HL-60/S4 treated with phorbol 12-myristate 13-acetate at 8.2 ng/mL for 4 days and 3 days (cell line): ENCODE data around the gene ZBTB7C.

Source experiments
- in situ Hi-C: fragments of 300-500 bp; cut with MboI; formaldehyde crosslinking; loops from 2 replicates; pipeline ENCODE4 v1.15.0; 2022; ENCODE audit warnings: low sequenced_read_pairs

ZBTB7C gene

GRCh38 chr18:48408727-48409590 lies at the start of gene ZBTB7C:
TSS of gene ZBTB7C (minus strand) at chr18:48409383.
- in situ Hi-C loops = no loop called here

DNA sequence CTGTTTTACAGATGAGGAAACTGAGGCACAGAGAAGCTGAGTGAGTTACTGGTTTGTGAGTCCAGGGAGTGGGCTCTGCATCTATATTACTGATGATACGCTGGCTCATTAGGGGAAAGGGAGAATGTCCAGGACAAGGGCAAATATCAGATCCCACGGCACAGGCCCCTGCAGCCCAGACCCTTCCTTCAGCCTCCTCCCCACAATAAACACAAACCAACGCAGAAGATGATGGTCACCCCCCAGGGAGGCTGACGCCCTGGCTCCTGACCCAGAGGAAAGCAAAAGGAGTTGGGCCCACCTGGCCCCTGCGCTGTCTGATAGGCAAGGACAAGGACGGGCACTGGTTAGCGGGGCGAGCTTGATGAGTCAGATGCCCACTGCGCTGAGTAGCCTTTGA lies 47.7 kb upstream of the ZBTB7C start:
- in situ Hi-C loops = no loop called here

DNA sequence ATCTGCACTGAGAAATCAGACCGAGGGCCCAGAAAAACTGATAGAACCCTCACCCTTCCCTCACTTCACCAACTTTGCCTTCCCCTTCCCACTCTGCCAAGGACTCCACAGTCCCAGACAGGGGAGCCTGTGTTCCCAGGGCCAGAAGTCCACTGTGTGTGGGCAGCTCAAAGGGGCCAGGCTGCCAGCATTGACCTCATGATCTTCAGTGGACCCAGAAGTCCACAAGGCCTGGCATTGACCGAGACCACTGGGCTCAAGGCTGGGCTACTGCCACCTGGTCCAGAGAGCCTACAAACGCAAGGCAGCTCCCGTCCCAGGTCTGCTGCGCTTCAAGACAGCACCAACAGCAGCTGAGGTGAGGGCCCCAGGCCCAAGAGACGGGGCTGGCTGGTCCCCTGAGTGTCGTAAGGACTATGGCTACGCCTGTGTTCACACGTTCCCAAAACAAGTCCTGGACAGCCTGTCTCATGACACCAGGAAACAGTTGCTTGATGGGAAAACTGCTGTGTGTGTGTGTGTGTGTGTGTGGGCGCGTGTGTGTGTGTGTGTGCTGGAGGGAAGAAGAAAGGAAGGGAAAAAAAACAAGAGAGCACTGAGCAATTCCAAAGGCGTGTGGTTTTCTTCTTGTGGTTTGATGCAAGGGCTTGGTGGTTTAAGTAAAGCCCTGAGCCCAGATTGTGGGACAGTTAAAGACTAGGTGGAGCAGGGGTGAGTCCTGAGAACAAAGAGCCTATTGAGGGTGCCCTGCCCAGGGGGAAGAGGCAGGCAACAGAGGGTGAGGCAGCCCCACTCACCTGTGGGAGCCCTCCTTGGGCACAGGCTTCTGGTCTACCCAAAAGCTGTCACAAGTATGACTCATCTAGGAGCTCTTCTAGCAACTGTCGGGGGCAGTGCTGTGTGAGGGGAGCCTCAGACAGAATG lies 46.6 kb upstream of the ZBTB7C start:
- in situ Hi-C loops = no loop called here

DNA sequence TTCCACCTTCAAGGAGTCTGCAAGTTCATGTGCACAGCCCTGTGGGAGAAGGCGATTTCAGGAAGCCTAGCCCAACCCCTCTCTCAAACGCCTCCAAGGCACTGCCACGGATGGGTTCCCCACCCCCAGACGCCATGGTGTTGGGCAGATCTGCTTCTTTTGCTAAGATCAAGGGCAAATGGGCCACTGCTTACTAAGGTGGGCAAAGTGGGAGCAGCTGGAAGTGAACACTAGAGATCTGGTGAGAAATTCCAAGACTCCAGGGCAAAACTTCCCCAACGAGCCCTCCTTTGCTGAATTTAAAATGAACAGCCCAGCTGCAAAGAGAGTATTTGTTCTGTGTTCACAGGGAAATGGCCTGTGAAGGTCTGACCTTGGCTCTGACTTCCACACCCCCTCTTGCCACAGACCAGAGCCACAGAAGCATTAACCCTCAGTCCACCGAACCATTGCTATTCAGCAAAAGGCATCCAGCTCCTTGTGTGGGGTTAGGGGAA lies 45.1 kb upstream of the ZBTB7C start:
- in situ Hi-C loops = no loop called here

DNA sequence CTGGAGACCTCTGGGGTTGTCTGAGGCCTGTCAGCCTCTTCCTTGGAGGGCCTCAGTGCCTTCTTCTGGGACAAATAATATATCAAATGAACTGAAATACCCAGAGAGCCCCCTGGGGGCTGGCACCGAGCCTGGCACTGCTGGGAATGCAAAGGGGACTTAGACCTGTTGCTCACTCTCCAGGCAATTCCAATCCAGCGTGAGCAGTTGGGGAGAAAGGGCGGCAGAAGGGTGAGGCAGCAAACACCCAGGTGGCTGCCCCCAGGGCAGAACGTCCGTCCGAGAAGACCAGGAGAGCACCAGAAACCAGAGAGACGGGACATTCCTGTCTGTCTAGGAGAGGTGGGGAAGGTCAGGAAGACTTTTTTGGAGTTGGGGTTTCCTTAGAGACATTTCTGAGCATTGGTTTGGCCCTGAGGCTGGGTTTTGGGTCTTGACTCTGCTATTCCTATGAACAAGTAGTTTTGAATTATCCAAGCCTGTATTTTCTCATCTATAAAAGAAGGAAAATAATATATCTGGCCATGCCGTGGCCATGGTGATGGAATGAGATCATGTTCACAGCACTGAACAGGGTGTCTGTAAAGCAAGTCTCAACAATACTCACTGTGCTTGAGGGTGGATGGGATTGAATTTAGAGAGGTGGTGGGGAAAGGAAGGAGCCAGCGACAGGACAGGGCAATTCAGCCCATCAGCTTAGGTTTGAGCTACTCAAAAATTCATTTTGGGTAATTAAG lies 44.3 kb upstream of the ZBTB7C start:
- in situ Hi-C loops = no loop called here

DNA sequence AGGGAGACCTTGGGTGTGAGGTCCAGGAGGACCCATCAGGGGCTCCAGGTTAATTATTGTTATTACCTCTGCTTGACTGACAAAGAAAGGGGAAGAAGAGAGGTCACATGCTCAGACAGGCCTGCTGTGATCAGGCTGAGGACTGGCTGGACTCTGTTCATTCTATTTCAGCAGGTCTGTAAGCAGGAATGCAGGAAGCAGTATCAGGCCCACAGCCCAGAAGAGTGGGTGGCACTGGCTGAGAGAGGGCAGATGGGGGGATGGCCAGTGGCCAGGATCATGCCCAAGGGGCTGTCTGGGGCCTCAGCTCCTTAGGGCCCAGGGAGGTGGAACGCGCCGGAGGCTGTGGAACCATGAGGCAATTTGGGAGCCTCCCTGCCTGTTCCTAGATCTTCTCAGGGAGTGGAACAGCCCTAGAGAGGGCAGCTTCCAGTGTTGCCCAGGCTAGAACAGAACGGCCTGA lies 43.7 kb upstream of the ZBTB7C start:
- in situ Hi-C loops = no loop called here

DNA sequence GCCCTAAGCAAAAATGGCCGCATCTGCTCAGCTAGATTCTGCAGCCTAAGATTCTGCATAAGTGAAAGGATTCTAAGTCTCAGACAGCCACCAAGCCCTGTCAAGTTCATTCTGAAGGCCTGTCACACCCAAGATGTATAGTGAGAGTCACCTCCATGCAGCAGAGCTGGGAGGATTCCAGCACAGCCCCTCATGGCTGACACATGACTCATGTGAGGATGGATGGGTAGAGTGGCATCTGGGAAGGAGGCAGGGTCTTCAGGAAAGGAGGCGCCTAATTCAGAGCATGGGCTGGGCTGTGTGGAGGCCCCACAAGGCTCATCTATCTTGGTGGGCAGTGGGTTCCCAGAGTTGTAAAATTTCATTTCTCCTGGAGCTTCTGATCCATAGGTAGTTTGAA lies 41.5 kb upstream of the ZBTB7C start:
- in situ Hi-C loops = no loop called here

- in situ Hi-C loops = loop anchor here (25.0 kb wide), 2 partner anchors 209 to 409 kb away; no protein-coding TSS in a partner anchor
Measured at GRCh38 chr18:48446582-48447225, 37.5 kb upstream of the ZBTB7C start.

- in situ Hi-C loops = loop anchor here (25.0 kb wide), 2 partner anchors 208 to 408 kb away; no protein-coding TSS in a partner anchor
Measured at GRCh38 chr18:48445540-48445939, 36.4 kb upstream of the ZBTB7C start.

GRCh38 chr18:48442761-48443160 lies 33.6 kb upstream of the ZBTB7C start:
- in situ Hi-C loops = loop anchor here (25.0 kb wide), 2 partner anchors 205 to 405 kb away; no protein-coding TSS in a partner anchor

- in situ Hi-C loops = loop anchor here (25.0 kb wide), 2 partner anchors 204 to 404 kb away; no protein-coding TSS in a partner anchor
Measured at GRCh38 chr18:48441405-48441881, 32.3 kb upstream of the ZBTB7C start.

GRCh38 chr18:48440924-48441323 lies 31.7 kb upstream of the ZBTB7C start:
- in situ Hi-C loops = loop anchor here (25.0 kb wide), 2 partner anchors 204 to 404 kb away; no protein-coding TSS in a partner anchor

DNA sequence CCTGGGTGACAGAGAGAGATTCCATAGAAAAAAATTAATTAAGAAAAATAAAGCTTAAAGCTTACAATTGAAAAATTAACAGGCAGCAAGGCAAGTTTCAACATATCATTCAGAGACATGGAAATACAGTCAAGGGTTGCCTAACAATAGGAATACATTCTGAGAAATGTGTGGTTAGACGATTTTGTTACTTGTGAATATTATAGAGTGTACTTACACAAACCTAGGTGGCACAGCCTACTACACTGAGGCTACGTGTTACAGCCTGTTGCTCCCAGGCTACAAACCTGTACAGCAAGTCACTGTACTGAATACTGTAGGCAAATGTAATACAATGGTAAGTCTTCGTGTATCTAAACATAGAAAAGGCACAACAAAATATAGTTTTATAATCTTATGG lies 27.7 kb upstream of the ZBTB7C start:
- in situ Hi-C loops = loop anchor here (25.0 kb wide), 2 partner anchors 200 to 400 kb away; no protein-coding TSS in a partner anchor

- in situ Hi-C loops = loop anchor here (25.0 kb wide), 2 partner anchors 197 to 397 kb away; no protein-coding TSS in a partner anchor
Measured at GRCh38 chr18:48434382-48434781, 25.2 kb upstream of the ZBTB7C start.

- in situ Hi-C loops = loop anchor here (25.0 kb wide), 2 partner anchors 196 to 396 kb away; no protein-coding TSS in a partner anchor
Measured at GRCh38 chr18:48433541-48433940, 24.4 kb upstream of the ZBTB7C start.

DNA sequence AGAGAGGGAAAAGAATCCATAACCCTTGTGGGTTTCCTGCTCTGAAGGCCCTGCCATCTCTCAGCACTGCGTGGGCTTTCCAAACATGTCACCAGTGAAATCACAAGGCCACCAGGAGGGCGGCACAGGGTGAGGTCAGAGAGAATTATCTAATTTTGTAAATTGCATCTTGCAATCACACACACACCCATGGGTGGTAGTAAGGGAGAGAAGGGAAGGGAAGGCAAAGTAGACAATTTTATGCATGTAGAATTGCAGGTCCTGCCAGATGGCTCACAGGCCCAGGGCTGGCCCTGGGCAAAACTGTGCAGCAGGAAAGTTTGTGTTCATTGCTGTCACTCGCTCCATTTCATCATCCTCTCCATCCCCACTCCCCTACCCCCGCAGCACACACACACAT lies 21.0 kb upstream of the ZBTB7C start:
- in situ Hi-C loops = loop anchor here (25.0 kb wide), 2 partner anchors 193 to 393 kb away; no protein-coding TSS in a partner anchor

DNA sequence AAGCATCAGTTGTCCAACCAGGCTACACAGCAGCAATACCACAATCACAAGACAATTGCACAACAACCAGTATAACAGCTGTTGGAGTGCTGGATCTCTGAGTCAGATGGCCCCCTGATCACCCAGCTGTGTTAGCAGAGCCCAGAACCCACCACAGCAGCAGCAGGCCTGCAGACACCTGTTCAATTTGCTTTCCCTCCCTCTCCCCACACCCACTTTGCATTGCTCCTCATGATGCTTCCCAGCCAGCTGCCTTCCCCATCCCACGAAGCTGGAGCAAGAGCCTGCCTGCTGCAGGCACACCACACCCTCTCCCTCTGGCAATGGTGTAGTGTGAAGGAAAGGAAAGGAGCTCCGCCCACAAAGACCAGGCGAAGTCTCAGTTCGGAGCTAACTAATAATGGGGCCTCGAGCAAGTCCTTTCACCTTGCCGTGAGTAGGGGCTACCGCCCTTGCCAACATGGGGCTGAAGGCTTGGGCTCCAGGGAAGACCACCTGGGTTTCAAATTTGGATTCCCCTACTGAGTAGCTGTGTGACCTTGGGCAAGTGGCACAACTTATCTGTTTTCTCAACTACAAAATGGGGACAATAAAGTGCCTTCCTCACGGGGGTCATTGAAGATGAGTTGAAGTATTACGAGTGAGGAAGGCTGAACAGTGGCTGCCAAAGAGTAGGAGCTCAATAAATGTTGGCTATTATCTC lies 19.4 kb upstream of the ZBTB7C start:
- in situ Hi-C loops = loop anchor here (25.0 kb wide), 2 partner anchors 191 to 391 kb away; no protein-coding TSS in a partner anchor

- in situ Hi-C loops = no loop called here
Measured at GRCh38 chr18:48422947-48423378, 13.8 kb upstream of the ZBTB7C start.
